ENCODE results near the gene HSPA1B. TPM values are rescaled to one million over a fixed set of nuclear protein-coding genes. Genes with fewer than 3 reads are reported as not detected.
A peak's percentile ranks its signal among the peaks of the same experiment; 100 is the strongest.
"Not testable (repeated sequence)": the region's sequence is repeated elsewhere in the genome, so short reads cannot be mapped to it uniquely, and the experiment has no call there.

Gene HSPA1B
- total and polyA plus RNA-seq, 3 experiments from 2014 or later, result 5.0 to 81.4 (median 80.9) TPM

- H3K27me3 ChIP-seq (ENCODE audit: insufficient read depth, low read length, poor library complexity, severe bottlenecking); H3K4me3 ChIP-seq (ENCODE audit: low read length); H3K27ac ChIP-seq (ENCODE audit: low read depth, low read length); CTCF ChIA-PET; POLR2A ChIA-PET; H3K4me1 Mint-ChIP-seq; H3K36me3 ChIP-seq (ENCODE audit: insufficient read depth, low read length); H3K4me1 ChIP-seq (ENCODE audit: insufficient read depth, low read length); H3K36me3 Mint-ChIP-seq; H3K9me3 ChIP-seq (ENCODE audit: low read length); H3K9me3 Mint-ChIP-seq; DNase-seq; H3K27ac Mint-ChIP-seq; H3K27me3 Mint-ChIP-seq: not testable (repeated sequence)
- peak overlapping the region in 1 of 7 donors; percentile 37 for H3K4me3 Mint-ChIP-seq
These were observed 24.6 kb downstream of the HSPA1B start for GRCh38 chr6:31851980-31852718.

GRCh38 chr6:31857774-31858173, 30.2 kb downstream of the HSPA1B start:
- H3K9me3 Mint-ChIP-seq; H3K27me3 ChIP-seq (ENCODE audit: insufficient read depth, low read length, poor library complexity, severe bottlenecking); H3K4me3 Mint-ChIP-seq; H3K27me3 Mint-ChIP-seq; H3K9me3 ChIP-seq (ENCODE audit: low read length); POLR2A ChIA-PET; H3K4me3 ChIP-seq (ENCODE audit: low read length); DNase-seq; H3K4me1 ChIP-seq (ENCODE audit: insufficient read depth, low read length); H3K27ac ChIP-seq (ENCODE audit: low read depth, low read length): not testable (repeated sequence)
- CTCF ChIA-PET, result interaction anchor here (1.0 kb wide), 1 partner anchor 28 kb away, joined by 3 read pairs; no protein-coding TSS in a partner anchor
- peaks cover 24% of the 10 kb centered on the region for H3K36me3 ChIP-seq (ENCODE audit: insufficient read depth, low read length)
- Mint-ChIP-seq H3K36me3 (peaks cover 0 to 51% (median 2%) of the 10 kb centered on the region in 3 donors), H3K27ac (peak overlapping the region in 1 of 8 donors; percentile 19), H3K4me1 (peaks cover 13 to 15% (median 15%) of the 10 kb centered on the region in 3 donors)

DNA sequence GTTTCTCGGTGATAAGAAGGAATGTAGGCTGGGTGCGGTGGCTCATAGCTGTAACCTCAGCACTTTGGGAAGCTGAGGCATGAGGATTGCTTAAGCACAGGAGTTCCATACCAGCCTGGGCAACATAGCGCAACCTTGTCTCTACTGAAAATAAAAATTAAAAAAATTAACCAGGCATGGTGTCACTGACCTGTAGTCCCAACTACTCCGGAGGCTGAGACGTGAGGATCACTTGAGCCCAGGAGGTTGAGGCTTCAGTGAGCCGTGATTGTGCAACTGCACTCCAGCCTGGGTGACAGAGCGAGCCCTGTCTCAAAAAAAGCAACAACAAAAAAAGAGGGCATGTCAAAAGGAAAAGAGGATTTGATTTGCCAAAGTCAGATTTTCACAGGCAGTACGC, 31.2 kb downstream of the HSPA1B start:
- H3K27ac Mint-ChIP-seq, result peak overlapping the region in 1 of 8 donors; percentile 17
- Histone ChIP-seq H3K9me3 (ENCODE audit: low read length) (no peaks in the 10 kb centered on the region), H3K36me3 (ENCODE audit: insufficient read depth, low read length) (peaks cover 24% of the 10 kb centered on the region), H3K27me3 (ENCODE audit: insufficient read depth, low read length, poor library complexity, severe bottlenecking) (no peaks in the 10 kb centered on the region), H3K27ac (ENCODE audit: low read depth, low read length) (no peak overlapping the region), H3K4me3 (ENCODE audit: low read length) (no peak overlapping the region), H3K4me1 (ENCODE audit: insufficient read depth, low read length) (peaks cover 14% of the 10 kb centered on the region)
- CTCF ChIA-PET, result interaction anchor here (1.0 kb wide), 1 partner anchor 29 kb away, joined by 3 read pairs; no protein-coding TSS in a partner anchor
- no peak for DNase-seq
- H3K36me3 Mint-ChIP-seq, result peaks cover 0 to 54% (median 2%) of the 10 kb centered on the region in 3 donors
- no peak overlapping the region for H3K4me3 Mint-ChIP-seq
- H3K9me3 Mint-ChIP-seq, result peaks cover 0 to 1% (median 0%) of the 10 kb centered on the region in 5 donors
- peaks cover 20 to 24% (median 23%) of the 10 kb centered on the region in 3 donors for H3K4me1 Mint-ChIP-seq
- peaks cover 0 to 4% of the 10 kb centered on the region in 2 donors for H3K27me3 Mint-ChIP-seq
- POLR2A ChIA-PET, result interaction anchor here (0.6 kb wide), 1 partner anchor 123 kb away, joined by 3 read pairs; no protein-coding TSS in a partner anchor

DNA sequence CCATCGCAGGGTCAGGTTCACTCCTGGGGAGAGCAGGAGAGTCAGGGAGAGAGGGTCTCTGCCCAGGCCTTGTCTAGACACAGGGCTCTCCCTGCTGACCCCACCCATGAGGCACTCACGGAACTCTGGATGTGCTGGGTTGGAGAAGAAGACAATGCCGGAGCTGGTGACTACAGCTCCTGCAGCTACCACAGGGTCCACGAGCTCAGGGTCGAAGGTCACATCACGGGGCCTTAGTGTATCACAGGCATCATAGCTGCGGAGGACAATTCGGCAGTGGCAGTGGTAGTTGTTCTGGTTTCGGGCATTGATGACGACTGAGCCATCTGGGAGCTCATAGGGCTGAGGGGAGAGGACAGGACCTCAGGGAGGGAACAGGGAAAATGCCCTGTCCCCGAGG, 32.4 kb downstream of the HSPA1B start:
- H3K27me3 ChIP-seq (ENCODE audit: insufficient read depth, low read length, poor library complexity, severe bottlenecking), result no peaks in the 10 kb centered on the region
- peaks cover 21% of the 10 kb centered on the region for H3K4me1 ChIP-seq (ENCODE audit: insufficient read depth, low read length)
- no peak for DNase-seq
- Mint-ChIP-seq H3K9me3 (peaks cover 0 to 1% (median 0%) of the 10 kb centered on the region in 5 donors), H3K27me3 (peaks cover 0 to 4% of the 10 kb centered on the region in 2 donors), H3K4me1 (peaks cover 25 to 26% (median 26%) of the 10 kb centered on the region in 3 donors), H3K4me3 (peak overlapping the region in 5 of 7 donors; percentile 45 to 82 (median 77)), H3K36me3 (peaks cover 0 to 55% (median 2%) of the 10 kb centered on the region in 3 donors), H3K27ac (peak overlapping the region in 6 of 8 donors; percentile 24 to 91 (median 58))
- ChIA-PET CTCF (no interaction called here), POLR2A (no interaction called here)
- H3K4me3 ChIP-seq (ENCODE audit: low read length), result no peak overlapping the region
- no peaks in the 10 kb centered on the region for H3K9me3 ChIP-seq (ENCODE audit: low read length)
- H3K36me3 ChIP-seq (ENCODE audit: insufficient read depth, low read length), result peaks cover 24% of the 10 kb centered on the region
- no peak overlapping the region for H3K27ac ChIP-seq (ENCODE audit: low read depth, low read length)

DNA sequence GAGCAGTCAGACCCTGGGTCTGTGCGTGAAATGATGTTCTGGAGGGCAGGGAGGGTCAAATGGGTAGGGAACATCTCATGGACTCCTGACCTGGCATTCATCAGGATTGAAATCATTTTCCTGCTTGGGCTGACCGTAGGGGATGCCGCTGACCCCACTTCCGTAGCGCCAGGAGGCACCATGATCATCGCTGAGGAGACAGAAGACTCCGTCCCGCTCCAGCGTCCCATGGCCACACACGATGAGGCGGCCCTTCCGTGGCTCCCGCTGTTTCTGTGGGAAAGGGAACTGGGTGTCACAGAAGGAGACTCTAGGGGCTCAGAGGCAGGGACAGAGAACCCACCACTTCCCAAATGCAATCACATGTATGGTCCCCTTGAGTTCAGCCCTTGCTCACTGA, 32.8 kb downstream of the HSPA1B start:
- ChIA-PET CTCF (no interaction called here), POLR2A (no interaction called here)
- H3K27ac ChIP-seq (ENCODE audit: low read depth, low read length), result no peak overlapping the region
- no peaks in the 10 kb centered on the region for H3K27me3 ChIP-seq (ENCODE audit: insufficient read depth, low read length, poor library complexity, severe bottlenecking)
- peak overlapping the region in 4 of 7 donors; percentile 59 to 82 (median 77) for H3K4me3 Mint-ChIP-seq
- peaks cover 25 to 26% (median 26%) of the 10 kb centered on the region in 3 donors for H3K4me1 Mint-ChIP-seq
- peaks cover 0 to 53% (median 2%) of the 10 kb centered on the region in 3 donors for H3K36me3 Mint-ChIP-seq
- peaks cover 0 to 4% of the 10 kb centered on the region in 2 donors for H3K27me3 Mint-ChIP-seq
- DNase-seq, result no peak
- no peaks in the 10 kb centered on the region for H3K9me3 ChIP-seq (ENCODE audit: low read length)
- no peak overlapping the region for H3K4me3 ChIP-seq (ENCODE audit: low read length)
- peaks cover 24% of the 10 kb centered on the region for H3K36me3 ChIP-seq (ENCODE audit: insufficient read depth, low read length)
- peaks cover 21% of the 10 kb centered on the region for H3K4me1 ChIP-seq (ENCODE audit: insufficient read depth, low read length)
- peak overlapping the region in 4 of 8 donors; percentile 24 to 61 (median 54) for H3K27ac Mint-ChIP-seq
- no peaks in the 10 kb centered on the region for H3K9me3 Mint-ChIP-seq

DNA sequence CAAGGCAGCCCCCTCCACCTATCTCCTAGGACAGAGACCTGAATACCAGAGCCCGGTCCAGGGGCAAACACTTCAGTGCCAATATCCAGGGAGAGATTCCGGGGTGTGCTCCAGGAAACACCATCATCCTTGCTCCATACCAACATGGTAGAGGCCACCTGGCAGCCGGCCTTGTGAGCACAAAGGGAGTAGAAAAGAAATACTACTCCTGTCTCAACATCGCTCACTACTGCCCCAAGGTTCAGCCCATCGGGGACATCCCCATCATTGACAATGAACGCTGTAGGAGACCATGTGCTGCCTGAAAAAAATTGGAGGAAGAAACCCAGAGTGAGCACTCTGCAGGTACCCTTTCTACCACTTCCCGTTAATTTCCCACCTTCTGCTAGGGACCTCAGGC, 33.6 kb downstream of the HSPA1B start:
- Mint-ChIP-seq H3K27me3 (peaks cover 0 to 4% of the 10 kb centered on the region in 2 donors), H3K4me1 (peaks cover 25 to 26% (median 26%) of the 10 kb centered on the region in 3 donors), H3K9me3 (no peaks in the 10 kb centered on the region), H3K27ac (peak overlapping the region in 6 of 8 donors; percentile 27 to 95 (median 92)), H3K4me3 (peak overlapping the region in 6 of 7 donors; percentile 65 to 94 (median 86)), H3K36me3 (peaks cover 0 to 52% (median 2%) of the 10 kb centered on the region in 3 donors)
- H3K36me3 ChIP-seq (ENCODE audit: insufficient read depth, low read length), result peaks cover 24% of the 10 kb centered on the region
- no peaks in the 10 kb centered on the region for H3K27me3 ChIP-seq (ENCODE audit: insufficient read depth, low read length, poor library complexity, severe bottlenecking)
- no peaks in the 10 kb centered on the region for H3K9me3 ChIP-seq (ENCODE audit: low read length)
- H3K4me3 ChIP-seq (ENCODE audit: low read length), result no peak overlapping the region
- H3K4me1 ChIP-seq (ENCODE audit: insufficient read depth, low read length), result peaks cover 21% of the 10 kb centered on the region
- DNase-seq, result no peak
- CTCF ChIA-PET, result no interaction called here
- H3K27ac ChIP-seq (ENCODE audit: low read depth, low read length), result no peak overlapping the region
- POLR2A ChIA-PET, result interaction anchor here (0.5 kb wide), 1 partner anchor 198 kb away, joined by 3 read pairs; no protein-coding TSS in a partner anchor

DNA sequence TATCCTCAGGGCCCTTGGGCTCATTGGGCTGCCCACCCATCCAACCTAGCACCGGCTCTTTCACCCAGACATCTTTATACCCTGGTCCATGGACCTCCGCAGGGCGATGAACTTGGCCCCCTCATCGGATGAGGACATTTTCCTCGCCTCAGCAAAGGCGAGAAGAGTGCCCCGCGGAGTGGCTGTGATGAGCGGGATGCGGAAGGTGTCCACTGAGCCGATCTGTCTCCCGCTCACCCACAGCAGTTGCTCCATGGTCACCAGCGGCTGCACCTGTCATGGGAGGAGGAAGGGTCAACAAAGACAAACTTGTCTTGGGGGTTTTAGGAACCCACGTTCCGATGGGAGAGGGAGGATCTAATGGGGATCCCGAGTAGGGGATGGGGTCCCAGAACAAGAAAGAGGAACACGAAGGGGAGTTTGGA, 34.4 kb downstream of the HSPA1B start:
- ChIA-PET CTCF (interaction anchor here (1.0 to 1.6 kb wide), 4 partner anchors 27 to 268 kb away, joined by 3 read pairs; partner anchors contain the start of gene FKBPL), POLR2A (interaction anchor here (1.1 to 1.8 kb wide), 6 partner anchors 26 to 210 kb away, joined by 4 to 12 read pairs (median 6); partner anchors contain the start of genes ABHD16A, BAG6, HSPA1A and HSPA1L)
- peaks cover 21% of the 10 kb centered on the region for H3K4me1 ChIP-seq (ENCODE audit: insufficient read depth, low read length)
- no peaks in the 10 kb centered on the region for H3K9me3 ChIP-seq (ENCODE audit: low read length)
- peak overlapping the region; percentile 87 for H3K4me3 ChIP-seq (ENCODE audit: low read length)
- H3K36me3 ChIP-seq (ENCODE audit: insufficient read depth, low read length), result peaks cover 24% of the 10 kb centered on the region
- Mint-ChIP-seq H3K27me3 (peaks cover 0 to 4% of the 10 kb centered on the region in 2 donors), H3K4me3 (peak overlapping the region; percentile 80 to 97 (median 93)), H3K36me3 (peaks cover 0 to 51% (median 2%) of the 10 kb centered on the region in 3 donors), H3K9me3 (no peaks in the 10 kb centered on the region), H3K27ac (peak overlapping the region; percentile 82 to 97 (median 94)), H3K4me1 (peaks cover 25 to 26% (median 26%) of the 10 kb centered on the region in 3 donors)
- peak overlapping the region; percentile 95 for H3K27ac ChIP-seq (ENCODE audit: low read depth, low read length)
- no peaks in the 10 kb centered on the region for H3K27me3 ChIP-seq (ENCODE audit: insufficient read depth, low read length, poor library complexity, severe bottlenecking)
- DNase-seq, result no peak
